H1 (cell line): Measurements from ENCODE around the gene ZFP69.

Experiments
- BRCA1 ChIP-seq: IDR thresholded peaks from 2 replicates; pipeline ENCODE4 v1.6.1; 2012; ENCODE audit warnings: low read depth, low read length, improper control_type of control experiment
- EP300 ChIP-seq, 2 experiments: IDR thresholded peaks; 1 replicate in 1 of 2; 2 replicates in 1 of 2; pipeline ENCODE4 v1.6.1; 2011 to 2012; ENCODE audit warnings: low read depth in 2 of 2, low read length in 2 of 2, mild to moderate bottlenecking in 2 of 2, borderline replicate concordance in 1 of 2, inconsistent platforms in 1 of 2, moderate library complexity in 1 of 2
- EZH2 ChIP-seq: fragments of 200-600 bp; sonication (generic); IDR thresholded peaks from 2 replicates; pipeline ENCODE4 v1.7.1; 2012; ENCODE audit warnings: low read depth, mild to moderate bottlenecking, moderate library complexity, low read length, inconsistent platforms; ENCODE audit not compliant: severe bottlenecking
- GTF2F1 ChIP-seq: IDR thresholded peaks from 2 replicates; pipeline ENCODE4 v1.6.1; 2012; ENCODE audit warnings: low read depth, low read length, improper control_type of control experiment, borderline replicate concordance
- PHF8 ChIP-seq: fragments of 200-600 bp; sonication (generic); conservative IDR thresholded peaks from 2 replicates; pipeline ENCODE4 v1.7.1; 2012; ENCODE audit warnings: low read depth, mild to moderate bottlenecking, inconsistent platforms, low read length, moderate library complexity
- POLR2A ChIP-seq, 2 experiments: IDR thresholded peaks; 1 replicate in 1 of 2; 2 replicates in 1 of 2; pipeline ENCODE4 v1.6.1; 2011; ENCODE audit warnings: low read depth in 2 of 2, low read length in 2 of 2, mild to moderate bottlenecking in 2 of 2; ENCODE audit errors: control extremely low read depth in 1 of 2
- SRF ChIP-seq: IDR thresholded peaks from 2 replicates; pipeline ENCODE4 v1.6.1; 2011; ENCODE audit warnings: mild to moderate bottlenecking, low read depth, low read length, moderate library complexity
- TAF1 ChIP-seq: IDR thresholded peaks from 2 replicates; pipeline ENCODE4 v1.6.1; 2011; ENCODE audit warnings: mild to moderate bottlenecking, low read depth, low read length
- YY1 ChIP-seq: IDR thresholded peaks from 2 replicates; pipeline ENCODE4 v1.6.1; 2011; ENCODE audit warnings: low read depth, mild to moderate bottlenecking, low read length
- ZNF274 ChIP-seq: IDR thresholded peaks from 2 replicates; pipeline ENCODE4 v1.7.0; 2012; ENCODE audit warnings: low read length, borderline replicate concordance; ENCODE audit errors: extremely low read depth
- TF ChIP-seq, protein P1 (sequence below), 3 experiments: IDR thresholded peaks; 1 replicate in 2 of 3; 2 replicates in 1 of 3; pipeline versions ENCODE4 v1.5.1 to v1.6.1; 2011; ENCODE audit warnings: low read length in 3 of 3, mild to moderate bottlenecking in 3 of 3, inconsistent platforms in 2 of 3, low read depth in 1 of 3, moderate library complexity in 1 of 3; ENCODE audit not compliant: insufficient read depth in 1 of 3; ENCODE audit errors: control extremely low read depth in 1 of 3
- TF ChIP-seq, protein P2 (sequence below): IDR thresholded peaks from 2 replicates; pipeline ENCODE4 v1.6.1; 2012; ENCODE audit warnings: inconsistent platforms

DNA sequence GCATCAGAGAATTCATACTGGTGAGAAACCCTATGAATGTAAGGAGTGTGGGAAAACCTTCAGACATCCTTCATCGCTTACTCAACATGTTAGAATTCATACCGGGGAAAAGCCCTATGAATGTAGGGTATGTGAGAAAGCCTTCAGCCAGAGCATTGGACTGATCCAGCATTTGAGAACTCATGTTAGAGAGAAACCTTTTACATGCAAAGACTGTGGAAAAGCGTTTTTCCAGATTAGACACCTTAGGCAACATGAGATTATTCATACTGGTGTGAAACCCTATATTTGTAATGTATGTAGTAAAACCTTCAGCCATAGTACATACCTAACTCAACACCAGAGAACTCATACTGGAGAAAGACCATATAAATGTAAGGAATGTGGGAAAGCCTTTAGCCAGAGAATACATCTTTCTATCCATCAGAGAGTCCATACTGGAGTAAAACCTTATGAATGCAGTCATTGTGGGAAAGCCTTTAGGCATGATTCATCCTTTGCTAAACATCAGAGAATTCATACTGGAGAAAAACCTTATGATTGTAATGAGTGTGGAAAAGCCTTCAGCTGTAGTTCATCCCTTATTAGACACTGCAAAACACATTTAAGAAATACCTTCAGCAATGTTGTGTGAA lies 14.0 kb upstream of the ZFP69 start:
- TF ChIP-seq, protein P1, sequence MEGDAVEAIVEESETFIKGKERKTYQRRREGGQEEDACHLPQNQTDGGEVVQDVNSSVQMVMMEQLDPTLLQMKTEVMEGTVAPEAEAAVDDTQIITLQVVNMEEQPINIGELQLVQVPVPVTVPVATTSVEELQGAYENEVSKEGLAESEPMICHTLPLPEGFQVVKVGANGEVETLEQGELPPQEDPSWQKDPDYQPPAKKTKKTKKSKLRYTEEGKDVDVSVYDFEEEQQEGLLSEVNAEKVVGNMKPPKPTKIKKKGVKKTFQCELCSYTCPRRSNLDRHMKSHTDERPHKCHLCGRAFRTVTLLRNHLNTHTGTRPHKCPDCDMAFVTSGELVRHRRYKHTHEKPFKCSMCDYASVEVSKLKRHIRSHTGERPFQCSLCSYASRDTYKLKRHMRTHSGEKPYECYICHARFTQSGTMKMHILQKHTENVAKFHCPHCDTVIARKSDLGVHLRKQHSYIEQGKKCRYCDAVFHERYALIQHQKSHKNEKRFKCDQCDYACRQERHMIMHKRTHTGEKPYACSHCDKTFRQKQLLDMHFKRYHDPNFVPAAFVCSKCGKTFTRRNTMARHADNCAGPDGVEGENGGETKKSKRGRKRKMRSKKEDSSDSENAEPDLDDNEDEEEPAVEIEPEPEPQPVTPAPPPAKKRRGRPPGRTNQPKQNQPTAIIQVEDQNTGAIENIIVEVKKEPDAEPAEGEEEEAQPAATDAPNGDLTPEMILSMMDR (IDR thresholded peaks at IDR 0.05; ENCODE audit: control extremely low read depth in 1 of 3, insufficient read depth in 1 of 3, low read depth in 1 of 3, low read length in 3 of 3): no peak
- TF ChIP-seq BRCA1: no peak
- TF ChIP-seq TAF1: no peak
- TF ChIP-seq ZNF274: peak; percentile 99
- no peak for TF ChIP-seq YY1
- no peak for TF ChIP-seq EZH2
- no peak for TF ChIP-seq PHF8
- TF ChIP-seq EP300 (IDR thresholded peaks at IDR 0.05; ENCODE audit: borderline replicate concordance in 1 of 2, low read depth in 2 of 2, low read length in 2 of 2): no peak
- no peak for TF ChIP-seq SRF
- TF ChIP-seq POLR2A (IDR thresholded peaks at IDR 0.05; ENCODE audit: control extremely low read depth in 1 of 2, low read depth in 2 of 2, low read length in 2 of 2): no peak
- TF ChIP-seq GTF2F1: no peak; the same call in 1 of the 2 replicates
- TF ChIP-seq, protein P2, sequence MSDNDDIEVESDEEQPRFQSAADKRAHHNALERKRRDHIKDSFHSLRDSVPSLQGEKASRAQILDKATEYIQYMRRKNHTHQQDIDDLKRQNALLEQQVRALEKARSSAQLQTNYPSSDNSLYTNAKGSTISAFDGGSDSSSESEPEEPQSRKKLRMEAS: no peak
